ENCODE results near the gene ACTRT2. TPM values are rescaled to one million over a fixed set of nuclear protein-coding genes. Genes with fewer than 3 reads are reported as not detected.

The ACTRT2 gene
- total and polyA plus RNA-seq, 2 donors (not counting 3 experiments of a cell fraction or from before 2014, with no cell fraction given) = not detected

- Histone ChIP-seq H3K27me3 (ENCODE audit: control insufficient read depth in 2 of 2, insufficient read depth in 2 of 2, low read length in 2 of 2) (no peaks in the 10 kb centered on the region), H3K9ac (replicated peaks; ENCODE audit: extremely low read depth, insufficient read depth, low read length) (no peak overlapping the region), H3K9me1 (replicated peaks; ENCODE audit: control insufficient read depth, extremely low read depth, insufficient read depth, low read length) (no peaks in the 10 kb centered on the region), H2AFZ (ENCODE audit: low read depth, low read length) (no peak overlapping the region), H3K36me3 (ENCODE audit: control insufficient read depth in 2 of 2, extremely low read depth in 1 of 2, insufficient read depth in 2 of 2, low read length in 2 of 2) (no peaks in the 10 kb centered on the region), H3K4me1 (ENCODE audit: control insufficient read depth, extremely low read depth, insufficient read depth, low read length) (no peaks in the 10 kb centered on the region), H3K4me2 (ENCODE audit: insufficient read depth, low read length) (no peak overlapping the region), H3K27ac (ENCODE audit: insufficient read depth, low read depth, low read length) (no peak overlapping the region), H4K20me1 (replicated peaks; ENCODE audit: control insufficient read depth, extremely low read depth, insufficient read depth, low read length) (no peaks in the 10 kb centered on the region), H3K4me3 (replicated peaks in 1 of 3; ENCODE audit: insufficient read depth in 1 of 3, low read depth in 1 of 3, low read length in 3 of 3) (no peak overlapping the region), H3K9me3 (replicated peaks; ENCODE audit: control insufficient read depth, insufficient read depth, low read length) (no peaks in the 10 kb centered on the region), H3K79me2 (ENCODE audit: control insufficient read depth, insufficient read depth, low read length) (no peaks in the 10 kb centered on the region)
- BruUV-seq (replicated peaks) = no TSS peak
- POLR2A ChIA-PET = no interaction called here
- dilution Hi-C loops (cut with MboI; ENCODE audit: extremely low pct_ligation_motif_present, low sequenced_read_pairs) (no loop called here), intact Hi-C loops (cut with micrococcal nuclease) (no loop called here)
- no peak for TF ChIP-seq MYC (IDR thresholded peaks at IDR 0.05; ENCODE audit: low read depth, low read length)
- TF ChIP-seq GATA2 (IDR thresholded peaks at IDR 0.05; ENCODE audit: insufficient read depth, insufficient read length, low read depth, low read length) = no peak
- TF ChIP-seq POLR2AphosphoS5 (IDR thresholded peaks at IDR 0.05; ENCODE audit: insufficient read depth, low read depth, low read length) = no peak
- TF ChIP-seq EZH2 (IDR thresholded peaks at IDR 0.05; ENCODE audit: borderline replicate concordance, low read depth, low read length, severe bottlenecking) = no peak
- TF ChIP-seq FOS (IDR thresholded peaks at IDR 0.05; ENCODE audit: borderline replicate concordance, insufficient read depth, low read length) = no peak
- TF ChIP-seq, protein P1, sequence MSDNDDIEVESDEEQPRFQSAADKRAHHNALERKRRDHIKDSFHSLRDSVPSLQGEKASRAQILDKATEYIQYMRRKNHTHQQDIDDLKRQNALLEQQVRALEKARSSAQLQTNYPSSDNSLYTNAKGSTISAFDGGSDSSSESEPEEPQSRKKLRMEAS (IDR thresholded peaks at IDR 0.05; ENCODE audit: insufficient read depth, insufficient read length) = no peak
- TF ChIP-seq POLR2A (IDR thresholded peaks at IDR 0.05; ENCODE audit: low read depth, low read length) = no peak
- TF ChIP-seq, protein P2, sequence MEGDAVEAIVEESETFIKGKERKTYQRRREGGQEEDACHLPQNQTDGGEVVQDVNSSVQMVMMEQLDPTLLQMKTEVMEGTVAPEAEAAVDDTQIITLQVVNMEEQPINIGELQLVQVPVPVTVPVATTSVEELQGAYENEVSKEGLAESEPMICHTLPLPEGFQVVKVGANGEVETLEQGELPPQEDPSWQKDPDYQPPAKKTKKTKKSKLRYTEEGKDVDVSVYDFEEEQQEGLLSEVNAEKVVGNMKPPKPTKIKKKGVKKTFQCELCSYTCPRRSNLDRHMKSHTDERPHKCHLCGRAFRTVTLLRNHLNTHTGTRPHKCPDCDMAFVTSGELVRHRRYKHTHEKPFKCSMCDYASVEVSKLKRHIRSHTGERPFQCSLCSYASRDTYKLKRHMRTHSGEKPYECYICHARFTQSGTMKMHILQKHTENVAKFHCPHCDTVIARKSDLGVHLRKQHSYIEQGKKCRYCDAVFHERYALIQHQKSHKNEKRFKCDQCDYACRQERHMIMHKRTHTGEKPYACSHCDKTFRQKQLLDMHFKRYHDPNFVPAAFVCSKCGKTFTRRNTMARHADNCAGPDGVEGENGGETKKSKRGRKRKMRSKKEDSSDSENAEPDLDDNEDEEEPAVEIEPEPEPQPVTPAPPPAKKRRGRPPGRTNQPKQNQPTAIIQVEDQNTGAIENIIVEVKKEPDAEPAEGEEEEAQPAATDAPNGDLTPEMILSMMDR (IDR thresholded peaks at IDR 0.05; ENCODE audit: extremely low read depth in 1 of 2, insufficient read depth in 1 of 2, low read depth in 1 of 2, low read length in 2 of 2) = no peak
- no peak for TF ChIP-seq JUN (IDR thresholded peaks at IDR 0.05; ENCODE audit: borderline replicate concordance, insufficient read depth, insufficient read length, low read depth)
- CTCF ChIA-PET = no interaction called here
- no peak for FAIRE-seq
- no peak for DNase-seq (ENCODE audit: low read depth, low spot score)
Measured at GRCh38 chr1:3019516-3020051, 1.7 kb upstream of the ACTRT2 start.

All from endothelial cell of umbilical vein (primary cell).